Kidney capillary endothelial cell (primary cell): ENCODE data around the gene R3HDM2.
"Not testable (repeated sequence)": the region's sequence is repeated elsewhere in the genome, so short reads cannot be mapped to it uniquely, and the experiment has no call there.

Source experiments
- DNase-seq: peaks from one replicate; pipeline ENCODE4 v3.0.0-alpha.2; 2018; ENCODE audit warnings: low spot score

Gene R3HDM2

GRCh38 chr12:57426948-57427347 is 3.9 kb downstream of the R3HDM2 start:
- not testable (repeated sequence) for DNase-seq

GRCh38 chr12:57420482-57420881 is 10.4 kb downstream of the R3HDM2 start:
- no peak for DNase-seq

GRCh38 chr12:57419495-57419894 is 11.3 kb downstream of the R3HDM2 start:
- DNase-seq, result no peak

GRCh38 chr12:57418255-57418654 is 12.6 kb downstream of the R3HDM2 start:
- no peak for DNase-seq

- DNase-seq, result no peak
Measured at GRCh38 chr12:57416039-57416996, 14.5 kb downstream of the R3HDM2 start.

GRCh38 chr12:57415088-57415487 is 15.8 kb downstream of the R3HDM2 start:
- no peak for DNase-seq

GRCh38 chr12:57414160-57414559 is 16.7 kb downstream of the R3HDM2 start:
- DNase-seq, result not testable (repeated sequence)

- DNase-seq, result no peak
Measured at GRCh38 chr12:57410534-57410933, 20.3 kb downstream of the R3HDM2 start.

- no peak for DNase-seq
Measured at GRCh38 chr12:57404966-57405640, 25.7 kb downstream of the R3HDM2 start.

- not testable (repeated sequence) for DNase-seq
Measured at GRCh38 chr12:57402156-57402555, 28.7 kb downstream of the R3HDM2 start.

- no peak for DNase-seq
Measured at GRCh38 chr12:57401165-57401564, 29.7 kb downstream of the R3HDM2 start.

- DNase-seq, result not testable (repeated sequence)
Measured at GRCh38 chr12:57399718-57400463, 31.0 kb downstream of the R3HDM2 start.

GRCh38 chr12:57397441-57397840 is 33.4 kb downstream of the R3HDM2 start:
- no peak for DNase-seq

GRCh38 chr12:57395121-57395520 is 35.7 kb downstream of the R3HDM2 start:
- no peak for DNase-seq

GRCh38 chr12:57390174-57390573 is 40.7 kb downstream of the R3HDM2 start:
- no peak for DNase-seq

- peak; percentile 84 for DNase-seq
Measured at GRCh38 chr12:57389033-57389432, 41.8 kb downstream of the R3HDM2 start.

- peak; percentile 2 for DNase-seq
Measured at GRCh38 chr12:57388425-57388824, 42.4 kb downstream of the R3HDM2 start.

GRCh38 chr12:57386187-57386720 is 44.6 kb downstream of the R3HDM2 start:
- no peak for DNase-seq

GRCh38 chr12:57385586-57385985 is 45.3 kb downstream of the R3HDM2 start:
- DNase-seq, result no peak

GRCh38 chr12:57384478-57384877 is 46.4 kb downstream of the R3HDM2 start:
- DNase-seq, result no peak

- DNase-seq, result no peak
Measured at GRCh38 chr12:57381693-57382220, 49.1 kb downstream of the R3HDM2 start.

- no peak for DNase-seq
Measured at GRCh38 chr12:57380300-57380699, 50.5 kb downstream of the R3HDM2 start.
